OCI-LY1 (cell line): ENCODE measurements around the gene SV2B.

Experiments
- H2AFZ ChIP-seq: fragments of 200-600 bp; sonication (generic), shearing (Covaris generic); 2 replicates; pipeline ENCODE4 v1.6.0; 2014; ENCODE audit warnings: antibody characterized with exemption, mild to moderate bottlenecking, low read length
- H3F3A ChIP-seq: fragments of 200-600 bp; sonication (generic), shearing (Covaris generic); 2 replicates; pipeline ENCODE4 v1.6.0; 2014; ENCODE audit warnings: mild to moderate bottlenecking, antibody characterized with exemption, low read length, moderate library complexity; ENCODE audit not compliant: insufficient read depth
- H3K27ac ChIP-seq: fragments of 200-600 bp; sonication (generic); 2 replicates; pipeline ENCODE4 v1.5.1; 2014; ENCODE audit warnings: low read length, mixed run types, mild to moderate bottlenecking, low read depth; ENCODE audit not compliant: poor library complexity, severe bottlenecking
- H3K27me3 ChIP-seq: fragments of 200-600 bp; sonication (generic); 2 replicates; pipeline ENCODE4 v1.6.0; 2014; ENCODE audit warnings: antibody characterized with exemption, mild to moderate bottlenecking, low read length, moderate library complexity; ENCODE audit not compliant: insufficient read depth
- H3K36me3 ChIP-seq: fragments of 200-600 bp; sonication (generic); 2 replicates; pipeline ENCODE4 v1.6.1; 2014; ENCODE audit warnings: mild to moderate bottlenecking, antibody characterized with exemption, low read length, moderate library complexity, mixed read lengths; ENCODE audit not compliant: insufficient read depth
- H3K4me1 ChIP-seq: fragments of 200-600 bp; sonication (generic); 2 replicates; pipeline ENCODE4 v1.5.1; 2014; ENCODE audit warnings: mild to moderate bottlenecking, low read length, moderate library complexity; ENCODE audit not compliant: insufficient read depth, severe bottlenecking
- H3K4me2 ChIP-seq: fragments of 200-600 bp; sonication (generic), shearing (Covaris generic); 2 replicates; pipeline ENCODE4 v1.6.1; 2014; ENCODE audit warnings: low read length
- H3K4me3 ChIP-seq: fragments of 200-600 bp; sonication (generic); 2 replicates; pipeline ENCODE4 v1.5.1; 2014; ENCODE audit warnings: low read length, low read depth, mild to moderate bottlenecking, mixed read lengths; ENCODE audit not compliant: poor library complexity, severe bottlenecking
- H3K79me2 ChIP-seq: fragments of 200-600 bp; shearing (Covaris generic); 2 replicates; pipeline ENCODE4 v1.6.1; 2016; ENCODE audit warnings: mixed run types, low read length, mixed read lengths; ENCODE audit not compliant: insufficient read depth
- H3K9ac ChIP-seq: fragments of 200-600 bp; sonication (generic), shearing (Covaris generic); 2 replicates; pipeline ENCODE4 v1.6.1; 2014; ENCODE audit warnings: mild to moderate bottlenecking, low read length, mixed read lengths
- H3K9me2 ChIP-seq: fragments of 200-600 bp; sonication (generic), shearing (Covaris generic); 2 replicates; pipeline ENCODE4 v1.6.1; 2014; ENCODE audit warnings: low read depth, mild to moderate bottlenecking, low read length, mixed read lengths
- H3K9me3 ChIP-seq: fragments of 200-600 bp; shearing (Covaris generic); 2 replicates; pipeline ENCODE4 v1.6.1; 2014; ENCODE audit warnings: low read length, mixed read lengths
- H4K20me1 ChIP-seq: fragments of 200-600 bp; sonication (generic), shearing (Covaris generic); 2 replicates; pipeline ENCODE4 v1.6.0; 2016; ENCODE audit warnings: mild to moderate bottlenecking, low read length; ENCODE audit not compliant: insufficient read depth
- CTCF ChIP-seq: fragments of 200-600 bp; sonication (generic), shearing (Covaris generic); IDR thresholded peaks from 2 replicates; pipeline ENCODE4 v1.5.1; 2017; ENCODE audit warnings: mild to moderate bottlenecking, antibody characterized with exemption, low read length, moderate library complexity, mixed read lengths
- EZH2 ChIP-seq: fragments of 200-600 bp; sonication (generic), shearing (Covaris generic); IDR thresholded peaks from 2 replicates; pipeline ENCODE4 v1.8.0; 2017; ENCODE audit warnings: borderline replicate concordance, mixed run types, mild to moderate bottlenecking, antibody characterized with exemption, low read length, moderate library complexity, mixed read lengths

The SV2B gene

GRCh38 chr15:91345736-91346135 is 245.7 kb downstream of the SV2B start:
- H3K9me3 ChIP-seq: no peaks in the 10 kb centered on the region
- no peak overlapping the region for H3K4me2 ChIP-seq
- H3F3A ChIP-seq: no peaks in the 10 kb centered on the region
- TF ChIP-seq EZH2: no peak
- TF ChIP-seq CTCF: no peak
- no peaks in the 10 kb centered on the region for H3K4me1 ChIP-seq
- H4K20me1 ChIP-seq: no peaks in the 10 kb centered on the region
- H3K36me3 ChIP-seq: no peaks in the 10 kb centered on the region
- H2AFZ ChIP-seq: no peak overlapping the region
- H3K79me2 ChIP-seq: no peaks in the 10 kb centered on the region
- no peak overlapping the region for H3K27ac ChIP-seq
- H3K27me3 ChIP-seq: no peaks in the 10 kb centered on the region
- H3K9ac ChIP-seq: no peak overlapping the region
- no peaks in the 10 kb centered on the region for H3K9me2 ChIP-seq
- no peak overlapping the region for H3K4me3 ChIP-seq

- no peaks in the 10 kb centered on the region for H3K4me1 ChIP-seq
Observed at GRCh38 chr15:91346259-91346658, 246.2 kb downstream of the SV2B start.

GRCh38 chr15:91348752-91349500 is 248.9 kb downstream of the SV2B start:
- H2AFZ ChIP-seq: no peak overlapping the region
- H3K9ac ChIP-seq: no peak overlapping the region
- H3K27ac ChIP-seq: no peak overlapping the region
- H3K9me3 ChIP-seq: no peaks in the 10 kb centered on the region
- H3K79me2 ChIP-seq: no peaks in the 10 kb centered on the region
- H3K9me2 ChIP-seq: no peaks in the 10 kb centered on the region
- no peaks in the 10 kb centered on the region for H3K27me3 ChIP-seq
- no peak overlapping the region for H3K4me2 ChIP-seq
- H4K20me1 ChIP-seq: no peaks in the 10 kb centered on the region
- no peak for TF ChIP-seq CTCF
- TF ChIP-seq EZH2: no peak
- no peaks in the 10 kb centered on the region for H3K4me1 ChIP-seq
- no peaks in the 10 kb centered on the region for H3F3A ChIP-seq
- H3K4me3 ChIP-seq: no peak overlapping the region
- H3K36me3 ChIP-seq: no peaks in the 10 kb centered on the region

More at GRCh38 chr15:91346259-91346658, 246.2 kb downstream of the SV2B start:
- H3K4me2 ChIP-seq: no peak overlapping the region
- H3K79me2 ChIP-seq: no peaks in the 10 kb centered on the region
- H3K27me3 ChIP-seq: no peaks in the 10 kb centered on the region
- no peak overlapping the region for H2AFZ ChIP-seq
- H3K36me3 ChIP-seq: no peaks in the 10 kb centered on the region
- no peak overlapping the region for H3K27ac ChIP-seq
- no peak overlapping the region for H3K4me3 ChIP-seq
- no peak for TF ChIP-seq EZH2
- TF ChIP-seq CTCF: no peak
- no peaks in the 10 kb centered on the region for H3F3A ChIP-seq
- H3K9me3 ChIP-seq: no peaks in the 10 kb centered on the region
- no peaks in the 10 kb centered on the region for H4K20me1 ChIP-seq
- no peaks in the 10 kb centered on the region for H3K9me2 ChIP-seq
- H3K9ac ChIP-seq: no peak overlapping the region
